Stimulated activated effector memory CD8-positive, alpha-beta T cell treated with anti-CD3 and anti-CD28 coated beads, Interleukin-12 subunit alpha, Interleukin-12 subunit beta, amount 100 ng/mL, for 72 hours (primary cell): ENCODE results near the gene FLNB.

Experiments used
- ATAC-seq: fragments of 150-1000 bp; cut with Tn5 transposase; 2 replicates; pipeline ENCODE4 v1.10.0; 2021
- DNase-seq, 2 donors: peaks; one replicate each; pipeline ENCODE4 v3.0.0; 2021 to 2022; ENCODE audit warnings: low spot score in 2 of 2
- H3K27ac Mint-ChIP-seq: one replicate; pipeline ENCODE4 v1.8.0; 2022; ENCODE audit warnings: mild to moderate bottlenecking, mixed read lengths
- H3K36me3 Mint-ChIP-seq: one replicate; pipeline ENCODE4 v1.8.0; 2022; ENCODE audit warnings: mild to moderate bottlenecking, mixed read lengths
- H3K4me1 Mint-ChIP-seq: one replicate; pipeline ENCODE4 v1.8.0; 2022; ENCODE audit warnings: mixed read lengths
- H3K4me3 Mint-ChIP-seq: one replicate; pipeline ENCODE4 v1.8.0; 2022; ENCODE audit warnings: mild to moderate bottlenecking, mixed read lengths
- H3K9me3 Mint-ChIP-seq: one replicate; pipeline ENCODE4 v1.8.0; 2022; ENCODE audit warnings: mixed read lengths

FLNB gene

GRCh38 chr3:58167431-58168351 lies 159.5 kb downstream of the FLNB start:
- no peak overlapping the region for H3K4me3 Mint-ChIP-seq
- no peaks in the 10 kb centered on the region for H3K9me3 Mint-ChIP-seq

GRCh38 chr3:58168498-58168897 lies 160.3 kb downstream of the FLNB start:
- no peak overlapping the region for H3K27ac Mint-ChIP-seq
- DNase-seq (no peak), ATAC-seq (no peak)
- no peaks in the 10 kb centered on the region for H3K9me3 Mint-ChIP-seq
- H3K4me3 Mint-ChIP-seq = no peak overlapping the region
- no peaks in the 10 kb centered on the region for H3K36me3 Mint-ChIP-seq
- H3K4me1 Mint-ChIP-seq = no peaks in the 10 kb centered on the region

More at GRCh38 chr3:58167431-58168351, 159.5 kb downstream of the FLNB start:
- Mint-ChIP-seq H3K4me1 (no peaks in the 10 kb centered on the region), H3K27ac (no peak overlapping the region), H3K36me3 (peaks cover 6% of the 10 kb centered on the region)
- DNase-seq (peak; percentile 58 to 86), ATAC-seq (peak; percentile 83)

- Mint-ChIP-seq H3K4me1 (no peaks in the 10 kb centered on the region), H3K4me3 (no peak overlapping the region), H3K36me3 (no peaks in the 10 kb centered on the region), H3K9me3 (no peaks in the 10 kb centered on the region), H3K27ac (no peak overlapping the region)
- DNase-seq (no peak), ATAC-seq (no peak)
Measured at GRCh38 chr3:58169371-58169770, 161.1 kb downstream of the FLNB start.

GRCh38 chr3:58170376-58170775 lies 162.2 kb downstream of the FLNB start:
- no peak for DNase-seq
- Mint-ChIP-seq H3K4me3 (no peak overlapping the region), H3K36me3 (no peaks in the 10 kb centered on the region), H3K27ac (no peak overlapping the region), H3K4me1 (no peaks in the 10 kb centered on the region), H3K9me3 (no peaks in the 10 kb centered on the region)
- no peak for ATAC-seq

GRCh38 chr3:58171126-58171525 lies 162.9 kb downstream of the FLNB start:
- Mint-ChIP-seq H3K9me3 (no peaks in the 10 kb centered on the region), H3K36me3 (no peaks in the 10 kb centered on the region), H3K4me1 (no peaks in the 10 kb centered on the region), H3K27ac (no peak overlapping the region), H3K4me3 (no peak overlapping the region)
- ATAC-seq = no peak
- DNase-seq = no peak

GRCh38 chr3:58173029-58173668 lies 164.9 kb downstream of the FLNB start:
- Mint-ChIP-seq H3K27ac (peak overlapping the region; percentile 48), H3K4me3 (no peak overlapping the region), H3K4me1 (peaks cover 9% of the 10 kb centered on the region), H3K36me3 (no peaks in the 10 kb centered on the region), H3K9me3 (no peaks in the 10 kb centered on the region)
- ATAC-seq (no peak), DNase-seq (no peak)

GRCh38 chr3:58173669-58174398 lies 165.6 kb downstream of the FLNB start:
- H3K9me3 Mint-ChIP-seq = no peaks in the 10 kb centered on the region
- no peak overlapping the region for H3K4me3 Mint-ChIP-seq
- H3K36me3 Mint-ChIP-seq = no peaks in the 10 kb centered on the region
- ATAC-seq (peak; percentile 19), DNase-seq (no peak)
- H3K27ac Mint-ChIP-seq = no peak overlapping the region
- H3K4me1 Mint-ChIP-seq = peaks cover 16% of the 10 kb centered on the region

- Mint-ChIP-seq H3K4me3 (no peak overlapping the region), H3K27ac (no peak overlapping the region), H3K36me3 (no peaks in the 10 kb centered on the region), H3K4me1 (peaks cover 19% of the 10 kb centered on the region), H3K9me3 (no peaks in the 10 kb centered on the region)
- ATAC-seq (no peak), DNase-seq (no peak)
Measured at GRCh38 chr3:58175187-58175436, 166.9 kb downstream of the FLNB start.

- Mint-ChIP-seq H3K4me1 (peaks cover 19% of the 10 kb centered on the region), H3K36me3 (no peaks in the 10 kb centered on the region), H3K9me3 (no peaks in the 10 kb centered on the region), H3K4me3 (no peak overlapping the region), H3K27ac (no peak overlapping the region)
- ATAC-seq (no peak), DNase-seq (no peak)
Measured at GRCh38 chr3:58175437-58176184, 167.4 kb downstream of the FLNB start.

- H3K9me3 Mint-ChIP-seq = no peaks in the 10 kb centered on the region
- H3K4me1 Mint-ChIP-seq = peaks cover 19% of the 10 kb centered on the region
- no peak for DNase-seq
- no peaks in the 10 kb centered on the region for H3K36me3 Mint-ChIP-seq
- no peak overlapping the region for H3K4me3 Mint-ChIP-seq
- H3K27ac Mint-ChIP-seq = no peak overlapping the region
- ATAC-seq = no peak
Measured at GRCh38 chr3:58176185-58176530, 167.9 kb downstream of the FLNB start.

GRCh38 chr3:58176827-58177489 lies 168.7 kb downstream of the FLNB start:
- H3K9me3 Mint-ChIP-seq = no peaks in the 10 kb centered on the region
- DNase-seq (no peak), ATAC-seq (no peak)
- no peak overlapping the region for H3K27ac Mint-ChIP-seq
- no peaks in the 10 kb centered on the region for H3K36me3 Mint-ChIP-seq
- H3K4me3 Mint-ChIP-seq = peak overlapping the region; percentile 59
- peaks cover 19% of the 10 kb centered on the region for H3K4me1 Mint-ChIP-seq

- no peak overlapping the region for H3K27ac Mint-ChIP-seq
Measured at GRCh38 chr3:58177747-58178527, 169.7 kb downstream of the FLNB start.

GRCh38 chr3:58178528-58179234 lies 170.5 kb downstream of the FLNB start:
- Mint-ChIP-seq H3K9me3 (no peaks in the 10 kb centered on the region), H3K4me3 (peak overlapping the region; percentile 59), H3K27ac (no peak overlapping the region), H3K36me3 (no peaks in the 10 kb centered on the region), H3K4me1 (peaks cover 19% of the 10 kb centered on the region)
- ATAC-seq (peak; percentile 27), DNase-seq (peak in 1 of 2 donors; percentile 61)

More at GRCh38 chr3:58177747-58178527, 169.7 kb downstream of the FLNB start:
- ATAC-seq (peak; percentile 86), DNase-seq (peak; percentile 88 to 96)
- no peaks in the 10 kb centered on the region for H3K36me3 Mint-ChIP-seq
- H3K4me1 Mint-ChIP-seq = peaks cover 19% of the 10 kb centered on the region
- H3K4me3 Mint-ChIP-seq = peak overlapping the region; percentile 59
- H3K9me3 Mint-ChIP-seq = no peaks in the 10 kb centered on the region
